Natural killer cell treated with Interleukin-12 subunit alpha and Interleukin-12 subunit beta and Interleukin-15 and Interleukin-18, amount 100 ng/mL, for 72 hours (primary cell): ENCODE results near the gene GNG7. TPM values are rescaled to one million over a fixed set of nuclear protein-coding genes. Genes with fewer than 3 reads are reported as not detected.
"Not testable (repeated sequence)": the region's sequence is repeated elsewhere in the genome, so short reads cannot be mapped to it uniquely, and the experiment has no call there.

Experiments used
- ATAC-seq, 2 donors: fragments of 150-1000 bp; cut with Tn5 transposase in 1 of 2; sonication (Bioruptor Pico), chemical (Tn5 transposase) in 1 of 2; 2 replicates each; pipeline ENCODE4 v1.10.0; 2021
- DNase-seq: peaks from one replicate; pipeline ENCODE4 v3.0.0; 2022; ENCODE audit warnings: low spot score
- H3K27ac Mint-ChIP-seq, 2 donors: 1 replicate in 1 of 2; 2 replicates in 1 of 2; pipeline ENCODE4 v1.8.0; 2022; ENCODE audit warnings: mixed read lengths in 2 of 2, mild to moderate bottlenecking in 1 of 2, moderate library complexity in 1 of 2
- H3K27me3 Mint-ChIP-seq, 2 donors: 1 replicate in 1 of 2; 2 replicates in 1 of 2; pipeline ENCODE4 v1.8.0; 2022; ENCODE audit warnings: mixed read lengths in 2 of 2
- H3K36me3 Mint-ChIP-seq: one replicate; pipeline ENCODE4 v1.8.0; 2022; ENCODE audit warnings: mixed read lengths
- H3K4me1 Mint-ChIP-seq, 2 donors: 1 replicate in 1 of 2; 2 replicates in 1 of 2; pipeline ENCODE4 v1.8.0; 2022; ENCODE audit warnings: low read depth in 2 of 2, mixed read lengths in 2 of 2, mild to moderate bottlenecking in 1 of 2
- H3K4me3 Mint-ChIP-seq: one replicate; pipeline ENCODE4 v1.8.0; 2022; ENCODE audit warnings: mixed read lengths
- H3K9me3 Mint-ChIP-seq: 2 replicates; pipeline ENCODE4 v1.8.0; 2022; ENCODE audit warnings: mixed read lengths
- total RNA-seq, 2 donors: library from RNA; stranded (reverse); gene quantifications; one replicate each; pipeline ENCODE4 v1.2.3, GENCODE V29; 2022

The GNG7 gene
- total RNA-seq, 2 donors from 2014 or later: 0.26 to 0.59 TPM

DNA sequence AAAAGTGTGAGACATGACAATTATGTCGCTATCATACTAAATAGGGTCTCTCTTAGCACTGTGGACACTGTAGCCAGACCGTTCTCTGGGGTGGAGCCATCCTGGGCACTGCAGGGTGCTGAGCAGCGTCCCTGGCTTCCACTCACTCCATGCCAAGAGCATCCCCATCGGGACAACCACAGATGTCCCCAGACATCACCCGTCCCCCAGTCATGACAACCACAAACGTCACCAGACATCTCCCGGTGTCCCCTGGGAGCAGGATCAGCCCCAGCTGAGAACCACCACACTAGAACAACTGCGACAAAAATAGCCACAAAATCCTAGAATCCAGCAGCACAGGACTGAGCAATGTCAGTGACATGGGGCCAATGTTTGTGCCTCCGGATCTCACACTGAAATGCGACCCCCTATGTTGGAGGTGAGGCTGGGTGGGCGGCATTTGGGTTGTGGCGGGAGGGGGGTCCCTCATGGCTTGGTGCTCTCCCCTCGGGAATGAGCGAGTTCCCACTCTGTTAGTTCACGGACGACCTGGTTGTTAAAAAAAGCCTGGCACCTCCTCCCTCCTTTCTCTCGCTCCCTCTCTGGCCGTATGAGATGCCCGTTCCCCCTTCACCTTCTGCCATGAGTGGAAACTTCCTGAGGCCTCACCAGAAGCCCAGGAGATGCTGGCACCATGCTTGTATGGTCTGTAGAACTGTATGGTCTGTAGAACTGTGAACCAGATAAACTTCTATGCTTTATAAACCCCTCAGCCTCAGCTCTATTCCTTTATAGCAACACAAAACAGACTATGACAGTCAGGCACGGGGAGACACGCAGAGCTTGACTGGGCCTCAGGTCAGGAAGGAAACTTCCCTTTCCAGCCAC lies 132.7 kb downstream of the GNG7 start:
- ATAC-seq: no peak
- DNase-seq: peak; percentile 45
- Mint-ChIP-seq H3K4me3 (no peak overlapping the region), H3K27ac (peak overlapping the region; percentile 47 to 49), H3K36me3 (no peaks in the 10 kb centered on the region), H3K4me1 (peaks cover 24 to 42% of the 10 kb centered on the region in 2 donors), H3K27me3 (no peaks in the 10 kb centered on the region), H3K9me3 (peaks cover 3% of the 10 kb centered on the region)

DNA sequence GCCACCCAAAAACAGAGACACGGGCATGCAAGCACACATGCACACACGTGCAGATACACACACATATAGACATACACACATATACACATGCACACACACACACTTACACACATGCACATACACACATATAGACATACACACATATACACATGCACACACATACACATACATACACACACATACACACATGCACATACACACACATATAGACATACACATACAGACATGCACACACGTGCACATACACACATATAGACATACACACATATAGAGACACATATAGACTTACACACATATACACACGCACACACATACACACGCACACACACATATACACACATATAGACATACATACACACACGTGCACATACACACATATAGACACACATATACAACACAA lies 134.5 kb downstream of the GNG7 start:
- ATAC-seq (peak in 1 of 2 donors; percentile 3), DNase-seq (no peak)
- H3K4me3 Mint-ChIP-seq: peak overlapping the region; percentile 71
- peaks cover 42 to 52% of the 10 kb centered on the region in 2 donors for H3K4me1 Mint-ChIP-seq
- H3K36me3 Mint-ChIP-seq: no peaks in the 10 kb centered on the region
- H3K27me3 Mint-ChIP-seq: no peaks in the 10 kb centered on the region
- peaks cover 3% of the 10 kb centered on the region for H3K9me3 Mint-ChIP-seq
- H3K27ac Mint-ChIP-seq: peak overlapping the region; percentile 49 to 98

DNA sequence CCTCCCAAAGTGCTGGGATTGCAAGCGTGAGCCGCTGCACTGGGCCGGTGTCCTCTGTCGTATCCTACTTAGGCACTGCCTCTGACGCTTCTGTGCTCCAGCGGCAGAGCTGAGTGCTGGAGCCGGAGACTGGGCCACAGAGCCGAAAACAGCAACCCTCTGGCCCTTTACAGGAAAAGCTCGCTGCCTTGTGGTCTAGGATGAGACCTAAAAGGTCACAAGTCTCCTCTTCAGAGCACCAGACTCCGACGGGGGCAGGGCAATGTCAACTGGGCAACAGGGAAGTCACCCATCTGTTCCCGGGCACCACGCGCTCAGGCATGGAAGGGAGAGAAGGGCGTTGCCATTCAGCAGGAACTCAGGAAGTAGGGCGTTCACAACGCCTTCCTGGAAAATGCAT lies 134.9 kb downstream of the GNG7 start:
- DNase-seq (peak; percentile 67), ATAC-seq (peak; percentile 64 to 73)
- Mint-ChIP-seq H3K4me1 (peaks cover 45 to 54% of the 10 kb centered on the region in 2 donors), H3K9me3 (peaks cover 3% of the 10 kb centered on the region), H3K36me3 (no peaks in the 10 kb centered on the region), H3K27me3 (no peaks in the 10 kb centered on the region), H3K4me3 (peak overlapping the region; percentile 71), H3K27ac (peak overlapping the region; percentile 49 to 98)

DNA sequence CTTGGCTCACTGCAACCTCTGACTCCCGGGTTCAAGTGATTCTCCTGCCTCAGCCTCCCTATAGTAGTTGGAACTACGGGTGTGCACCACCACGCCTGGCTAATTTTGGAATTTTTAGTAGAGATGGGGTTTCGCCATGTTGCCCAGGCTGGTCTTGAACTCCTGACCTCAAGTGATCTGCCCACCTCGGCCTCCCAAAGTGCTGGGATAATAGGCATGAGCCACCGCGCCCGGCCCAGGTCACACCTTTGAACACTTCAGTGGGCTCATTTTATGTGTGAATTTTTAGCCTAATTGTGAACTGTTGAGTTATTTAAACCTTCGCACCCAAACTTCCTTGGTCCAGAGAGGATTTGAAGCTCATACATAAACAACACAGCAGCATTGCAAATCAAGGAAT lies 138.9 kb downstream of the GNG7 start:
- peak overlapping the region; percentile 95 to 98 for H3K27ac Mint-ChIP-seq
- H3K9me3 Mint-ChIP-seq, H3K36me3 Mint-ChIP-seq, DNase-seq, ATAC-seq, H3K27me3 Mint-ChIP-seq: not testable (repeated sequence)
- H3K4me1 Mint-ChIP-seq: peaks cover 62 to 65% of the 10 kb centered on the region in 2 donors
- peak overlapping the region; percentile 94 for H3K4me3 Mint-ChIP-seq

DNA sequence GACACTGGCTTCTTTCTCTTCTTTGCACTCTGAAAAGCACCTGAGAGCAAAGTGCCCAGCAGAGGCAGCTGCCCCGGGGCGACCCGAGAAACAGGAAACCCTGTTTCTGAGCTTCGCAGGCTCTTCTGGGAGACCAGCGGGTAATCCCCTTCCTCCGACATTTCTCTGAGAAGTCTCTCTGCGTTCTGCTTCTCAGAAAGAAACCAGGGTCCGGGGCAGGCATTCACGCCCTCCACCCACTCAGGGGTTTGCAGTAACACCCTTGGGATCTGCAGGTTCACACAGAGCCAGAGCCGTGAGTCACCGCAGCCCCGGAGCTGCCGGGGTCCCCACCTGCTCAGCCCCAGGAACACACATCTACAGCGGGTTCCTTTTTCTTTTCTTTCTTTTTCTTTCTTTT lies 140.6 kb downstream of the GNG7 start:
- Mint-ChIP-seq H3K4me3 (peak overlapping the region; percentile 94), H3K36me3 (no peaks in the 10 kb centered on the region), H3K27ac (peak overlapping the region; percentile 95 to 98), H3K9me3 (no peaks in the 10 kb centered on the region), H3K4me1 (peaks cover 63 to 66% of the 10 kb centered on the region in 2 donors), H3K27me3 (no peaks in the 10 kb centered on the region)
- DNase-seq: peak; percentile 96
- ATAC-seq: peak; percentile 95 to 96

DNA sequence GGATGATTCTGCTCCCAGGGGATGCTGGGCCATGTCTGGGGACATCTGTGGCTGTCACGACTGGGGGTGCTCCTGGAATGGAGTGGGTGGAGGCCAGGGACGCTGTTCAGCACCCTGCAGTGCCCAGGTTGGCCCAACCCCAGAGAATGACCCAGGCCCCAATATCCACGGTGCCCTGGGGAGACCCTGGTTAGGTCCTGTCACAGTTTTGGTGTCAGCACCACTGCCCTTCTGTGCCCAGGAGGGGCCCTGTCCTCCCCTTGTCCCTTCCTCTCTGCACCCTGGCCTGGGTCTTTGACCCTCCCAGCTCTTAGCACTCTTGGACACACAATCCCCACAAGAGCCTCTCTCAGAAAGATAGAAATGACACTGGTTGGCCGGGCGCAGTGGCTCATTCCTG lies 141.3 kb downstream of the GNG7 start:
- Mint-ChIP-seq H3K36me3 (no peaks in the 10 kb centered on the region), H3K4me3 (peak overlapping the region; percentile 94), H3K27me3 (no peaks in the 10 kb centered on the region), H3K4me1 (peaks cover 64 to 73% of the 10 kb centered on the region in 2 donors), H3K27ac (peak overlapping the region; percentile 95 to 98), H3K9me3 (no peaks in the 10 kb centered on the region)
- DNase-seq: peak; percentile 58
- no peak for ATAC-seq

DNA sequence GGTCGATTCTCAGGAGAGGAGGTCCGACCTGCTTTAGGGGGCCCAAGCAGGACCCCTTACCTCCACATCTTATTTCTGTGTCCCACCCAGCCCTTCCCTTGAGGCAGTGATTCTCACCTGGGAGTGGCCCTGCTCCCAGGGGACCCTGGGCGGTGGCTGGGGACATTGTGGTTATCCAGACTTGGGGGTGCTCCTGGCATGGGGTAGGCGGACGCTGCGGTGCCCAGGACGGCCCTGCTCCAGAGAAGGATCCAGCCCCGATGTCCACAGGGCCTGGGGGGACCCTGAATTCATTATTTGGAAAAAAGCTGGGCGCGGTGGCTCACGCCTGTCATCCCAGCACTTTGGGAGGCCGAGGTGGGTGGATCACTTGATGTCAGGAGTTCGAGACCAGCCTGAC lies 142.1 kb downstream of the GNG7 start:
- H3K4me1 Mint-ChIP-seq: peaks cover 64 to 76% of the 10 kb centered on the region in 2 donors
- H3K36me3 Mint-ChIP-seq: no peaks in the 10 kb centered on the region
- H3K27me3 Mint-ChIP-seq: no peaks in the 10 kb centered on the region
- no peak for ATAC-seq
- no peaks in the 10 kb centered on the region for H3K9me3 Mint-ChIP-seq
- peak; percentile 51 for DNase-seq
- no peak overlapping the region for H3K4me3 Mint-ChIP-seq
- peak overlapping the region; percentile 95 to 98 for H3K27ac Mint-ChIP-seq

DNA sequence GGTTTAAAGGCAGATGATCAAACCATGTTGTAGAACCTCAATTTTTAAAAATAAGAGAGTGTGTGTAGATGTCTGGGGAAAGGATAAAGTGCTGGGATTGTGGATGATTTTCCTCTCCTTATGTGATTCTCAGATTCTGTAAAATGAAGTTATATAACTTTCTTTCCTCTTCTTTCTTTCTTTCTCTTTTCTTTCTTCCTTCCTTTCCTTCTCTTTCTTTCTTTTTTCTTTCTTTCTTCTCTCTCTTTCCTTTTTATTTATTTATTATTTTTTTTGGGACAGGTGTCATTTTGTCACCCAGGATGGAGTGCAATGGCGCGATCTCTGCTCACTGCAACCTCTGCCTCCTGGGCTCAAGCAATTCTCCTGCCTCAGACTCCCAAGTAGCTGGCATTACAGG lies 144.0 kb downstream of the GNG7 start:
- Mint-ChIP-seq H3K36me3 (no peaks in the 10 kb centered on the region), H3K27ac (peak overlapping the region; percentile 95 to 98)

DNA sequence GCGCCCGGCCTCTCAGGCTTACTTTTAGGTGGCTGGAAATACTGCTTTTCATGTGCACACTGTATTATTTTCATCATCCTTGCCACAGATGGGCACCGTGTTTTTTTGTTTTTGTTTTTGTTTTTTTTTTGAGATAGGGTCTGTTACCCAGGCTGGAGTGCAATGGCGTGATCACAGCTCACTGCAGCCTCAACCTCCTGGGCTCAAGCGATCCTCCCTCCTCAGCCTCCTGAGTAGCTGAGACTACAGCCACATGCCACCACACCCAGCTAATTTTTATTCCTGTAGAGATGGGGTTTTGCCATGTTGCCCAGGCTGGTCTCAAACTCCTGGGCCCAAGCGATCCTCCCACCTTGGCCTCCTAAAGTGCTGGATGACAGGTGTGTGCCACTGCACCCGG lies 144.4 kb downstream of the GNG7 start:
- Mint-ChIP-seq H3K4me3 (peak overlapping the region; percentile 72), H3K27ac (peak overlapping the region; percentile 95 to 98), H3K4me1 (peaks cover 53 to 64% of the 10 kb centered on the region in 2 donors)
- not testable (repeated sequence) for H3K36me3 Mint-ChIP-seq, ATAC-seq, H3K9me3 Mint-ChIP-seq, H3K27me3 Mint-ChIP-seq
- DNase-seq: peak; percentile 5

More for the DNA sequence above, 144.0 kb downstream of the GNG7 start:
- no peaks in the 10 kb centered on the region for H3K27me3 Mint-ChIP-seq
- DNase-seq (no peak), ATAC-seq (no peak)
- no peaks in the 10 kb centered on the region for H3K9me3 Mint-ChIP-seq
- H3K4me1 Mint-ChIP-seq: peaks cover 57 to 68% of the 10 kb centered on the region in 2 donors
- H3K4me3 Mint-ChIP-seq: peak overlapping the region; percentile 72

DNA sequence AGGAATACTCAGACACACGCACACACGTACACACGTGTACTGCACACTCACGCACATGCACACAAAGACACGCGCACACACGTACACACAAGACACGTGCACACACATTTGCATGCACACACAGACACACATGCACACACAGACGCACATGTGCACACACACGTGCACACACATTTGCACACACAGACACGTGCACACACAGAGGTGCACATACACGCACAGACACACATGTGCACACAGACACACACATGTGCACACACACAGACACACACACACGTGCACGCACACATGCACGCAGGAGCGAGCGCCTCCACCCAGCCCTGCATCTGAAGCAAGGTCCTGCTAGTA lies 145.4 kb downstream of the GNG7 start:
- peaks cover 53 to 62% of the 10 kb centered on the region in 2 donors for H3K4me1 Mint-ChIP-seq

DNA sequence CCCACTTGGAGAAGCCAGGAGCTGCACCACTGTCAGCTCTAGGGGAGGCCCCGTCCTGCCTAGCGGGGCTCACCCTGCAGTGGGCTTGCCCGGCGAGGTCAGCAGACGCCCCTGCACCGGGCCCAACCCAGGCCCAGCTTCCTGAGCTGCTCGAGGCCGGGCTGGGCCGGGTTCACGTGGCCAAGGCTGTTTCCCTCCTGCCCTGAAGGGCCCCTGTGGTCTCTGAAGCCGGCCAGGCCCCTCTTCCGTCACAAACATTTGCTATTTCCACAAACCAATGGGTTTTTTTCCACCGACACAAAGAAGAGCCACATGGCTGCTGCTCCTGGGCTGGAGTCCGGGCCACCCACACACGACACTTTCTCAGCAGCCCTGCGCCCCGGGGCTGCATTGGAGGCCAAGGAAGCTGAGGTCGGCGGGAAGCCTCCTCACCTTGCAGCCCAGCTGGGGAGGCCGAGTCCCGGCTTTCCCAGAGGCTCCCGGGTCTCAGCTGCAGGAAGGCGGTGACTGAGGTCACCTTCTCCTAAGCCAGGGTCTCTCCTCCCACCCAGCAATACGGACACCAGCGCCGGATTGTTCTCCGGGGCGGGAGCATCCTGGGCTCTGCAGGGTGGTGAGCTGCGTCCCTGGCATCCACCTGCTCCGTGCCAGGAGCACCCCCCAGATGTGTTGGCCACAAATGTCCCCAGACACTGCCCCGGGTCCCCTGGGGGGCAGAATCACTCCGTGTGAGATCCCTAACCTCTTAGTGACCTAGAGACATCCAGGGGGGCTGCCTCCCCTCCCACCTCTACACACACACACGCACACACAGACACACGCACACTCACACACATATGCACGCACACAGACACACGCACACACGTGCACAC lies 146.0 kb downstream of the GNG7 start:
- Mint-ChIP-seq H3K36me3 (no peaks in the 10 kb centered on the region), H3K4me3 (peak overlapping the region; percentile 72), H3K27ac (peak overlapping the region; percentile 95 to 98), H3K4me1 (peaks cover 53 to 61% of the 10 kb centered on the region in 2 donors), H3K9me3 (no peaks in the 10 kb centered on the region), H3K27me3 (no peaks in the 10 kb centered on the region)
- DNase-seq (peak; percentile 70), ATAC-seq (peak in 1 of 2 donors; percentile 46)

More for the DNA sequence above, 145.4 kb downstream of the GNG7 start:
- H3K9me3 Mint-ChIP-seq: no peaks in the 10 kb centered on the region
- no peaks in the 10 kb centered on the region for H3K27me3 Mint-ChIP-seq
- no peaks in the 10 kb centered on the region for H3K36me3 Mint-ChIP-seq
- DNase-seq (peak; percentile 5), ATAC-seq (no peak)
- peak overlapping the region; percentile 95 to 98 for H3K27ac Mint-ChIP-seq
- H3K4me3 Mint-ChIP-seq: peak overlapping the region; percentile 72

DNA sequence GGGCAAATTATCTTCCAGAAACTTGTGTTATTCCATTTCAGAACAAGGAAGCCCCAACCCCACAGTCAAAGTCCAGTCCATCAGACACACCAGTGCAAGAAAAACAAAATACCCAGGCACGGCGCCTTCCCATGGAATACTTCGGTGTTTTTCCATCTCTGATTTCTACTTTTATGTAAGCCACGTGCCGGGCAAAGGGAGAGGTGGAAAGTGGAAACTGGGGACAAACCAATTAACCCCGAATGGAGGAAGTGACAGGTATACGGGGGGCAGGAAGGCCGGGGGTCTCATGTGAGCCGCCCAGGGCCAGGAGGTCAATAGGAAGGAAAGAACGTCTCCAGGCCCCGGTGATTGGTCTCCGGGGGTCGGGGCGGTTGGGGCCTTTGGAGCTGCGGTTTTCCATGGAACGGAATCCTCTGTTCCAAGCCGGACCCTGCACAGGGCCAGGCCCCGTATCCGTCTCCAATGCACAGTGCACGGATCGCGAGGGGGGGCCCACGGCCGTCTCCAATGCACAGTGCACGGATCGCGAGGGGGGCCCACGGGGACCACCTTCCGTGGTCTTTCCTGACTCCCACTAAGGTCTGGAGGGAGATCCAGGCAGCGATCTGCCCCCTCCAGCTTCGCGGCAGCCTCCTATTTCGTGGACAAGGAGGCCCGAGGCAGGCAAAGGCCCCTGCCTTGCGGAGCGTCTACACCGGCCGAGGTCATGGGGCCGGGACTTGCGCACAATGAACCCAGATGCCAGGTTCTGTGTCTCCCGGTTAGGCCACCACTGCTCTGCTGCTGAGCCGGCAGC lies 146.9 kb downstream of the GNG7 start:
- DNase-seq (no peak), ATAC-seq (no peak)
- Mint-ChIP-seq H3K4me1 (peaks cover 55 to 59% of the 10 kb centered on the region in 2 donors), H3K9me3 (no peaks in the 10 kb centered on the region), H3K4me3 (peak overlapping the region; percentile 20), H3K36me3 (no peaks in the 10 kb centered on the region), H3K27me3 (no peaks in the 10 kb centered on the region), H3K27ac (peak overlapping the region; percentile 88 to 95)

DNA sequence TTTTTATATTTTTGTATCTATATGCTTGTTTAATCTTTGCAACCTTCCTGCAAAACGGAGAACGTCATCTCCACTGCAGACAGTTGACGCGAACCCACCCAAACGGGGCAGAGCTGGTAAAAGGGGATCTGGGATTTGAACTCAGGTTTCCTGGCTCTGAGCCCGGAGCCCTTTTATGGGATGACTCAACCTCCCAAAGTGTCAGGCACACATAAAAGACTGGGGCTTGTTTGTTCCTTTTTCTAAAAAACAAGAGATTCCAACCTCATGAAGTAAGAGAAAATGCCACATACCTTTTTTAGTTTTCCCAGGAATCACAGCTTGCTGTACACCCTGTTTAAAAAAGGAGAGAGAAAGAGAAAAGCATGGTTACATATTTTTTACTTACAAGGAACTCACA lies 147.6 kb downstream of the GNG7 start:
- peak overlapping the region; percentile 13 for H3K4me3 Mint-ChIP-seq
- H3K27ac Mint-ChIP-seq: peak overlapping the region; percentile 58 to 88
- no peaks in the 10 kb centered on the region for H3K9me3 Mint-ChIP-seq
- peaks cover 53 to 59% of the 10 kb centered on the region in 2 donors for H3K4me1 Mint-ChIP-seq
- no peaks in the 10 kb centered on the region for H3K36me3 Mint-ChIP-seq
- no peaks in the 10 kb centered on the region for H3K27me3 Mint-ChIP-seq
- ATAC-seq (no peak), DNase-seq (no peak)
